ENCODE results near the gene RASGRF1. TPM values are rescaled to one million over a fixed set of nuclear protein-coding genes. Genes with fewer than 3 reads are reported as not detected.

RASGRF1 gene
- total RNA-seq, 2 experiments from 2014 or later, result not detected

DNA sequence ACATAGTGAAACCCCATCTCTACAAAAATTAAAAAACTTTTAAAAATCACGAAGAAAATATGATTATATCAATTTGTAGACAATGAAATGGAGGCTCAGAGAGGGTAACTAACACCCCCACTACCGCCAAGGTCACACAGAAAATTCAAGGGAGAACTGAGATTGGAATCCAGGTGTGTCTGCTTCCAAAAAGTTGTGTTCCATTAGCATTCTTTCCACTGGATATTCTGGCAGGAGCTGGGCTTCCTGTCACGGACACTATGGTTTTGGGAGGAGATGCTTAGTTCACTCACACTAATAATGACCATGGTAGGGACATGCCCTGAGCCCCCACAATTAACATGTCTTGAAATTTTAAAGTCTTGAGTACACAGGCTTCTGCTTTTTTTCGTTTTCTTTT is 174.5 kb downstream of the RASGRF1 start:
- H3K36me3 Mint-ChIP-seq (ENCODE audit: low read depth), result peaks cover 71% of the 10 kb centered on the region
- H3K27ac Mint-ChIP-seq, result no peak overlapping the region
- CTCF ChIA-PET, result no interaction called here

DNA sequence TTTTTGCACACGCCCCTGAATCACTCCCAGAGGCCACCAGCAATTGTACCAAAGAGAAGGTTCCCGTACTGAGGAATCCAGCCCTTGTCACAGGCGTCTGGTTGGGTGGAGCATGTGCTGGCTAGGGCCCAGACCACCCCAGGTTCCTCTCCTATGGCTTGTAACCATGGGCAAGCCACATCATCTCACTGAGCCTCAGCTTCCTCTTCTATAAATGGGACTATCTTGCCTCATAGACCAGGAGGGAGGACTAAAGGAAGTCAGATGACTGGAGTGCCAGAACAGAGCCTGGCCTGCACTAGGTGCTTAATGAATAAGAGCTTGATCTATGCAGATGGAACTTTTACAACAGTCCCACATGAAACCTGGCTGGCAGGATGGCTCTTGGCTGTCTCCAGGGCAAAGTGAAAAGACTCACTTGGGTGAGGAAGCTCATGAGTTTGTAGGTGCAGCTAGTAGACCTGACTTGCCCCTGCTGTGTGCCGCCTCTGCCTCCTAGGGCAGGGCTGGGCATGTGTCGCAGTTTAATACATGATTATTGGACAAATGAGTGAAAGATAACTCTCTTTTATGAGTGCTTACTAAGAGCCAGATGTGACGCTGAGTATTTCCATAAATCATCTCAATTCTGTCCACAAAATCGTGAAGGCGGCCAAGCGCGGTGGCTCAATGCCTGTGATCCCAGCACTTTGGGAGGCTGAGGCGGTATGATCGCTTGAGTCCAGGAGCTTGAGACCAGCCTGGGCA is 175.1 kb downstream of the RASGRF1 start:
- no peak overlapping the region for H3K27ac Mint-ChIP-seq
- POLR2A ChIA-PET, result no interaction called here
- ATAC-seq (ENCODE audit: poor library complexity), result no peak

More for the DNA sequence above, 174.5 kb downstream of the RASGRF1 start:
- intact Hi-C loops (cut with DNase I, micrococcal nuclease), result no loop called here
- Histone ChIP-seq H3K27me3 (ENCODE audit: control insufficient read depth in 1 of 2, insufficient read depth in 2 of 2, low read length in 2 of 2) (no peaks in the 10 kb centered on the region), H3K27ac (ENCODE audit: low read depth in 1 of 2, low read length in 2 of 2) (no peak overlapping the region), H3K9me3 (ENCODE audit: control insufficient read depth in 1 of 2, insufficient read depth in 1 of 2, low read length in 2 of 2) (no peaks in the 10 kb centered on the region), H3K4me1 (ENCODE audit: insufficient read depth, low read length) (peaks cover 2% of the 10 kb centered on the region), H3K36me3 (ENCODE audit: insufficient read depth, low read length) (peaks cover 63% of the 10 kb centered on the region), H3K4me3 (ENCODE audit: low read length) (no peak overlapping the region)
- no peaks in the 10 kb centered on the region for H3K9me3 Mint-ChIP-seq
- H3K27me3 Mint-ChIP-seq, result no peaks in the 10 kb centered on the region
- no peak overlapping the region for H3K4me3 Mint-ChIP-seq
- no peak for ATAC-seq (ENCODE audit: poor library complexity)
- TF ChIP-seq, protein P1, sequence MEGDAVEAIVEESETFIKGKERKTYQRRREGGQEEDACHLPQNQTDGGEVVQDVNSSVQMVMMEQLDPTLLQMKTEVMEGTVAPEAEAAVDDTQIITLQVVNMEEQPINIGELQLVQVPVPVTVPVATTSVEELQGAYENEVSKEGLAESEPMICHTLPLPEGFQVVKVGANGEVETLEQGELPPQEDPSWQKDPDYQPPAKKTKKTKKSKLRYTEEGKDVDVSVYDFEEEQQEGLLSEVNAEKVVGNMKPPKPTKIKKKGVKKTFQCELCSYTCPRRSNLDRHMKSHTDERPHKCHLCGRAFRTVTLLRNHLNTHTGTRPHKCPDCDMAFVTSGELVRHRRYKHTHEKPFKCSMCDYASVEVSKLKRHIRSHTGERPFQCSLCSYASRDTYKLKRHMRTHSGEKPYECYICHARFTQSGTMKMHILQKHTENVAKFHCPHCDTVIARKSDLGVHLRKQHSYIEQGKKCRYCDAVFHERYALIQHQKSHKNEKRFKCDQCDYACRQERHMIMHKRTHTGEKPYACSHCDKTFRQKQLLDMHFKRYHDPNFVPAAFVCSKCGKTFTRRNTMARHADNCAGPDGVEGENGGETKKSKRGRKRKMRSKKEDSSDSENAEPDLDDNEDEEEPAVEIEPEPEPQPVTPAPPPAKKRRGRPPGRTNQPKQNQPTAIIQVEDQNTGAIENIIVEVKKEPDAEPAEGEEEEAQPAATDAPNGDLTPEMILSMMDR (IDR thresholded peaks at IDR 0.05), result no peak
- peaks cover 8% of the 10 kb centered on the region for H3K4me1 Mint-ChIP-seq (ENCODE audit: low read depth)
- POLR2A ChIA-PET, result no interaction called here
- DNase-seq, result no peak

GRCh38 chr15:78914027-78914764 is 176.4 kb downstream of the RASGRF1 start:
- H3K36me3 ChIP-seq (ENCODE audit: insufficient read depth, low read length), result peaks cover 75% of the 10 kb centered on the region
- CTCF ChIA-PET, result no interaction called here
- Mint-ChIP-seq H3K4me3 (no peak overlapping the region), H3K36me3 (ENCODE audit: low read depth) (peaks cover 82% of the 10 kb centered on the region), H3K27ac (no peak overlapping the region), H3K9me3 (no peaks in the 10 kb centered on the region), H3K4me1 (ENCODE audit: low read depth) (peaks cover 18% of the 10 kb centered on the region), H3K27me3 (no peaks in the 10 kb centered on the region)
- ATAC-seq (ENCODE audit: poor library complexity), result no peak
- peaks cover 15% of the 10 kb centered on the region for H3K4me1 ChIP-seq (ENCODE audit: insufficient read depth, low read length)
- no peaks in the 10 kb centered on the region for H3K9me3 ChIP-seq (ENCODE audit: control insufficient read depth in 1 of 2, insufficient read depth in 1 of 2, low read length in 2 of 2)
- H3K27ac ChIP-seq (ENCODE audit: low read depth in 1 of 2, low read length in 2 of 2), result no peak overlapping the region
- TF ChIP-seq, protein P1 (IDR thresholded peaks at IDR 0.05), result no peak
- DNase-seq, result peak in 1 of 14 experiments; percentile 25
- intact Hi-C loops (cut with DNase I, micrococcal nuclease), result loop anchor here in 1 of 2 experiments (5.0 kb wide), 1 partner anchor 268 kb away; no protein-coding TSS in a partner anchor
- no peak overlapping the region for H3K4me3 ChIP-seq (ENCODE audit: low read length)
- POLR2A ChIA-PET, result no interaction called here
- H3K27me3 ChIP-seq (ENCODE audit: control insufficient read depth in 1 of 2, insufficient read depth in 2 of 2, low read length in 2 of 2), result no peaks in the 10 kb centered on the region

More for the DNA sequence above, 175.1 kb downstream of the RASGRF1 start:
- H3K4me3 Mint-ChIP-seq, result no peak overlapping the region
- peaks cover 74% of the 10 kb centered on the region for H3K36me3 Mint-ChIP-seq (ENCODE audit: low read depth)
- Histone ChIP-seq H3K4me3 (ENCODE audit: low read length) (no peak overlapping the region), H3K36me3 (ENCODE audit: insufficient read depth, low read length) (peaks cover 66% of the 10 kb centered on the region), H3K27ac (ENCODE audit: low read depth in 1 of 2, low read length in 2 of 2) (no peak overlapping the region), H3K4me1 (ENCODE audit: insufficient read depth, low read length) (peaks cover 6% of the 10 kb centered on the region), H3K9me3 (ENCODE audit: control insufficient read depth in 1 of 2, insufficient read depth in 1 of 2, low read length in 2 of 2) (no peaks in the 10 kb centered on the region), H3K27me3 (ENCODE audit: control insufficient read depth in 1 of 2, insufficient read depth in 2 of 2, low read length in 2 of 2) (no peaks in the 10 kb centered on the region)
- no peaks in the 10 kb centered on the region for H3K9me3 Mint-ChIP-seq
- H3K27me3 Mint-ChIP-seq, result no peaks in the 10 kb centered on the region
- peak in 3 of 14 experiments; percentile 19 to 59 (median 53) for DNase-seq
- TF ChIP-seq, protein P1 (IDR thresholded peaks at IDR 0.05), result no peak
- H3K4me1 Mint-ChIP-seq (ENCODE audit: low read depth), result peaks cover 8% of the 10 kb centered on the region
- CTCF ChIA-PET, result no interaction called here
- intact Hi-C loops (cut with DNase I, micrococcal nuclease), result no loop called here
